DOHH2 (cell line): ENCODE data around the gene TRIM56.

Experiments
- EZH2phosphoT487 ChIP-seq: fragments of 200-600 bp; sonication (generic); IDR thresholded peaks from 2 replicates; pipeline ENCODE4 v1.6.1; 2017; ENCODE audit warnings: borderline replicate concordance, mild to moderate bottlenecking, antibody characterized with exemption, low read length, moderate library complexity, mixed read lengths
- TF ChIP-seq, protein P1 (sequence below): fragments of 200-600 bp; sonication (generic); IDR thresholded peaks from one replicate; pipeline ENCODE4 v1.5.1; 2014; ENCODE audit warnings: antibody characterized with exemption, mild to moderate bottlenecking, low read depth, low read length; ENCODE audit not compliant: poor library complexity, severe bottlenecking

DNA sequence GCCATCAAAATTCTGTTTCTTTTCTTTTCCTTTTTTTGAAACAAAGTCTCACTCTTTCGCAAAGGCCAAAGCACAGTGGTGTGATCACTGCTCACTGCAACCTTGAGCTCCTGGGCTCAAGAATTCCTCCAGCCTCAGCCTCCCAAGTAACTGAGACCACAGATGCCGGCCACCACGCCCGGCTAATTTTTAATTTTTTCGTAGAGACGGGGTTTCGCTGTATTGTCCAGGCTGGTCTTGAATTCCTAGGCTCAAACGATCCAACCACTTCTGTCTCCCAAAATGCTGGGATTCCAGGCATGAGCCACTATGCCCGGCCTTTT, 25.7 kb upstream of the TRIM56 start:
- no peak for TF ChIP-seq EZH2phosphoT487
- TF ChIP-seq, protein P1, sequence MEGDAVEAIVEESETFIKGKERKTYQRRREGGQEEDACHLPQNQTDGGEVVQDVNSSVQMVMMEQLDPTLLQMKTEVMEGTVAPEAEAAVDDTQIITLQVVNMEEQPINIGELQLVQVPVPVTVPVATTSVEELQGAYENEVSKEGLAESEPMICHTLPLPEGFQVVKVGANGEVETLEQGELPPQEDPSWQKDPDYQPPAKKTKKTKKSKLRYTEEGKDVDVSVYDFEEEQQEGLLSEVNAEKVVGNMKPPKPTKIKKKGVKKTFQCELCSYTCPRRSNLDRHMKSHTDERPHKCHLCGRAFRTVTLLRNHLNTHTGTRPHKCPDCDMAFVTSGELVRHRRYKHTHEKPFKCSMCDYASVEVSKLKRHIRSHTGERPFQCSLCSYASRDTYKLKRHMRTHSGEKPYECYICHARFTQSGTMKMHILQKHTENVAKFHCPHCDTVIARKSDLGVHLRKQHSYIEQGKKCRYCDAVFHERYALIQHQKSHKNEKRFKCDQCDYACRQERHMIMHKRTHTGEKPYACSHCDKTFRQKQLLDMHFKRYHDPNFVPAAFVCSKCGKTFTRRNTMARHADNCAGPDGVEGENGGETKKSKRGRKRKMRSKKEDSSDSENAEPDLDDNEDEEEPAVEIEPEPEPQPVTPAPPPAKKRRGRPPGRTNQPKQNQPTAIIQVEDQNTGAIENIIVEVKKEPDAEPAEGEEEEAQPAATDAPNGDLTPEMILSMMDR: no peak
